NCI-H524 (cell line): ENCODE results near the gene CCDC88C.
A peak's percentile ranks its signal among the peaks of the same experiment; 100 is the strongest.
"Not testable (repeated sequence)": the region's sequence is repeated elsewhere in the genome, so short reads cannot be mapped to it uniquely, and the experiment has no call there.

ENCODE experiments used
- DNase-seq, 2 experiments: peaks; one replicate each; lab custom pipeline; 2025; lab: John Stamatoyannopoulos, UW

Gene CCDC88C

DNA sequence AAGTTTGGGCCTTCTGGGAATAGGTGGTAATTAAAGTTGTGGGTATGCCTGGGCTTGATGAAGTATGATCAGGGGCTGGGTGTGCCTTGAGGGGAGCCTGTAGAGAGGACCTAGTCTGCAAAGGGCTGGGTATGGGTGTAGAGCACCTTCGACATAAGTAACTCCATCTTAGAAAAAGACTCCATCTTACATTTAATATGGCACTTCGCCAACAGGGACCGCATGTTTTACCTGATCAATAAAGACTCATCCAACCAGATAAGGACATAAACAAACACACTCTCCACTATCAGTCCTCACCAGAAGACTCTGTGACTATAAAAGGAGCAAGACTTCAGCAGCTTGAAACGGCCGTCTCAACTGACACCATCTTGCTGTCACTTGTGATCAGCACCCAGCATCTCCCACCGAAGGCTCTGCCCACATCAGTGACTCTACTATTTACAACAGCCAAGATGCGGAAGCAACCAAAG, 149.6 kb downstream of the CCDC88C start:
- DNase-seq = no peak

DNA sequence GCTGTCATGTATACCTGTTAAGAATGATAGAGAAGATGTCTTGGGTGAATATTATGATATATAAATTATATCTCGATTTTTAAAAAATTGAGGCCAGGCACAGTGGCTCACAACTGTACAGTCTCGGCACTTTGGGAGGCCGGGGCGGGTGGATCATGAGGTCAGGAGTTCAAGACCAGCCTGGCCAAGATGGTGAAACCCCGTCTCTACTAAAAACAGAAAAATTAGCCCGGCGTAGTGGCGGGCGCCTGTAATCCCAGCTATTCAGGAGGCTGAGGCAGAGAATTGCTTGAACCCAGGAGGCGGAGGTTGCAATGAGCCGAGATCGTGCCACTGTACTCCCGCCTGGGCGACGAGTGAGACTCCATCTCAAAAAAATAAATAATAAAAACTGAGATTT, 151.3 kb downstream of the CCDC88C start:
- DNase-seq = not testable (repeated sequence)

DNA sequence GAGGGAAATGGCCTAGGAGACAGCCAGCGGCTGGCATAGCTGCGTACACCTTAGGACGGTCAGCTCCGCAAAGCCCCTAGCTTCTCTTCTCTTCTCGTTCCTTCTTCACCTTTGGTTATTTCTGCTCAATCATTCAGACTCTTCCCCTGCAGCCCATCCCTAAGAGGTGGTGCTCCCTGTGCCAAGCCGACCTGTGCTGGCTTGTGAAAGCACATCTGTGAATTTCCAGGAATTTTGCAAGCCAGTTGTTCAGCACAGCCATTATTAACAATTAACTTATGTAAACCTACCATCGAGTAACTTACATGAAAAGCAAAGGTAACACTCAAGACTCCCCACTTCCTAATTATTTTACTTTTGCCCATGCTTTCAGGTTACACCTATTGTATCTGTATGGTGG, 152.2 kb downstream of the CCDC88C start:
- DNase-seq = no peak

DNA sequence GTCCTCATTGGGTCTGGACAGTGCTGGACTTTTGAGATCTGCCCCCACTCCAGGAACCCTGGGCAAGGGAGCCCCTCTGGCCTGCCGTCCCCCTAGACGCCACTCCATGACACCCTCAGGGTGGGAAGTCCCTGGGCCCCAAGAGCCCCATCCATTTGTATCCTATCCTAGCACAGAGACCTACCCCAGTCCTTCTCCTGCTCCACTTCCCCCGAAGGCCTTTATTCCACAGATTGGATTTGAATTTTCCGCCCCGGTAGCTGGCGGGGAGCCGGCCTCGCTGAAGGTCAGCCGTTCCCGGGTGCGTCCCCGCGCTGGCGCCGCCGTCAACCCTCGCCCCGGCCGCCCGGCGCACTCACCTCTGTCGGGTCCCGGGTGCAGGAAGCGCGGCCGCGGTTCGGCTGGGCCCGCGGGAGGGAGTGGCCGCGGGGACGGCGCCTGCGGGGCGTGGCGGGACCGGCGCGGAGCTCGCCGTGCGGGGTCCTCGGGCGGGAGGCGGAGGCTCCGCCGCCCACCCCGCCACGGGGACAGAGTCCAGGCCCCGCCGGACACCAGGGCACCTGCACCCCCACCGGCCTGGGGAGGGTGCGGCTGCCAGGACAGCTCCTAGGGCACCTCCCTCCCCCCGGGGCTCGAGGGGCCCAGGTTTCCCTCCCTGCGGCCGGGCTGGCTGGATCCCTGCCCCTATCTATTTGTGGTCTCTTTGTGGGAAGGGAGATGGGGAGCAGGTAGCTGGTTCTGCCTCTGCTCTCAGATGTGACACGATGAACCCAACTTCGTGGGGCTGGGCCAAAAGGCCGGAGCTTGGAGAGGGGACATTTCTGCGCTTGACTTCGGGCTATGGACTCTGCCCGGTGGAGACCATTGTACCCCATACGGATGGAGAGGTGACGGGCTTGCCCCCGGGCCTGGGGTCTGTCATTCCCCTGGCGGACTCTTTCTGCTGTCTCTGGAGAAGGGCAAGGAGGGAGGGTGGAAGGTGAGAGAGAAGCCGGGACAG, 153.2 kb downstream of the CCDC88C start:
- DNase-seq = no peak

DNA sequence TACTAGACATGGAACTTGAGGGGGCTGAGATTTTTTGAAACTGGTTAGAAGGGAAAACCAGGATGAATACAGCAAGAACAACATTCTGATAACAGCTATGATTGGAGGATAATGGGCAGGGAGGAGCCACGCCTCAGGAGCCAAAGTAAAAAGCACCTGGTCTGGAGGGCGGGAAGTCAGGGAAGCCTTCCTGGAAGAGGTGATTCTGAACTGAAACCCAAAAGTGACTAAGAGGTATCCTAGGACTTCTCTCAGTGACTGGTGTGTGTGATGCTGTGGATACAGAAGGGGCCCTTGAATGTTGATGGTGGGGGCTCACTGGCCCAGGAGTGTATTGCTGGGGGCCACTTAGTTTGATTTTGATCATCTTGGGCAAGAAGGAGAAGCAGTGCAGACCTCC, 154.3 kb downstream of the CCDC88C start:
- no peak for DNase-seq

DNA sequence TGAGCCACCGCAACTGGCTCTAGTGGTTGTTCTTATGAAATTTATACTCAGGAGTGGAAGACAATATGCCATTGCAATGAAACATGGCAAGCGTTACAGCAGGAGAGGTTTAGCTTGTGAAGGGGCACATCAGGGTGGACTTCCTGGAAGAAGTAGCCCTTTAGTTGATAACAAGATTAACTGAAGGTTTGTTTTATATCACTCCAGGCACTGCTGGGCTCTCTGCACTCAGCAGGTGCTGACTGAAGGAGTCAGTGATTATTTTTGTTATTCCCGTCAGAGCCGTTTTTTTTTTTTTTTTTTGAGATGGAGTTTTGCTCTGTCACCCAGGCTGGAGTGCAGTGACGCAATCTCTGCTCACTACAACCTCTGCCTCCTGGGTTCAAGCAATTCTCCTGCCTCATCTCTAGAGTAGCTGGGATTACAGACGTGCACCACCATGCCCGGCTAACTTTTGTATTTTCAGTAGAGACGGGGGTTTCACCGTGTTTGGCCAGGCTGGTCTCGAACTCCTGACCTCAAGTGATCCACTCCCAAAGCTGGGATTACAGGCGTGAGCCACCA, 155.6 kb downstream of the CCDC88C start:
- no peak for DNase-seq

DNA sequence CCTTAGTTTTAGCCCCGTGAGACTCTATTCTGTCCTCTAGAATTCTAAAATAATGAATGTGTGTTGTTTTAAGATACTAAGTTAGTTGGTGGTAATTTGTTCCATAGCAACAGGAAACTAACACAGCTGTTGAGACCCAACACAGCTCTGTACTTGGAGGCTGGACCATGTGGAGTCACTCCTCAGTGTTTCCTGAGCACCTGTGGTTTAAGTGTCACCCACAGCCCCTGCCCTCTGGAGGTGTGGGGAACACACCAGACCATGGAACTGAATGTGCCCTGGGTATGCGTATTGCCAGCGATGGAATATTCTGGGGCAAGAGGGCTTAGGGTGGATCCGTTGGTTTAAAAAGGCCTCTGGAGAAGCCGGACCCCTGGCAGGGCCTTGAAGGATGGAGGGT, 156.5 kb downstream of the CCDC88C start:
- no peak for DNase-seq

DNA sequence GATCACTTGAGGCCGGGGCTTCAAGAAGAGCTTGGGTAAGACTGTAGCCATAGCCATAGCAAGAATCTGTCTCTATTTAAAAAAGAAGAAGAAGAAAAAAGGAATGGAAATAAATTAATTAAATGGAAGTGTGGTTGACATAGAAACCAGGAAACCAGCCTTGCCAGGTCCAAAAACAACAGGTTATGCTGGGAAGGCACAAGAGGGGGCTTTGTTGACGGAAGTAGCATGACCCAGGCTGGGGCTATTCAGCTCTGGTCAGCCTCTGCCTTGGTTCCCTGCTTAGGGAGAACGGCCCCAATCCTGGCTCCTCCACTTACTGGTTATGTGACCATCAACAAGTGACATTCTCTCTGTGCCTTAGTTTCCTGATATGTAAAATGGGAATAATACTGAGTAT, 158.7 kb downstream of the CCDC88C start:
- DNase-seq = no peak

DNA sequence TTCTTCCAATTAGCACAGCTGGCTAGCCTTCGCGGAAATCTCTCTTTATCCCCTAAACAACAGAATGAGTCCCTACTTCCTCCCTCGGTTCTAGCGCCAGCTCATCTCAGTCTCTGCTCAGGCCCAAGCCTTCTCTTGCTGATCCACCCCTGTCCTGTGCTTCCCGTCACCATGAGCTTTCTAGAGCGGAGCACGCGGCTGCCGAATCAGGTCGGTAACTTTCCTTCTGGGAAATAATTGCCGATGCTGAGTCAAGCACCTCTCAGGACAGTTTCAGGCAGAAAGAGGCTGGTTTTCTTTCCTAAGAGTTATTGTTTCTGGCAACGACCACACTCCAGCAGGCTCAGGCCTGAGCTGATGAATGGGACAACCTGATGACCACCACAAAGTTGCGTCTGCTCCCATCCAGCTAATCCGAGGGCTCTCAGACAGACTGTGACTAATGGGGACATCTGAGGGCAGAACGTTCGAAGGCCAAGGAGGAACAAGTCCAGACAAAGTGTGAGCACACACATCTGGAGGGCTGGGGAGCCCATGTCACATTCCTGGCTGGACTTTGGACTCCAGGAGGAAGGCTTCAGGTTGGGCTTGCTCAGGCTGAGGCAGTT, 159.5 kb downstream of the CCDC88C start:
- DNase-seq = no peak

DNA sequence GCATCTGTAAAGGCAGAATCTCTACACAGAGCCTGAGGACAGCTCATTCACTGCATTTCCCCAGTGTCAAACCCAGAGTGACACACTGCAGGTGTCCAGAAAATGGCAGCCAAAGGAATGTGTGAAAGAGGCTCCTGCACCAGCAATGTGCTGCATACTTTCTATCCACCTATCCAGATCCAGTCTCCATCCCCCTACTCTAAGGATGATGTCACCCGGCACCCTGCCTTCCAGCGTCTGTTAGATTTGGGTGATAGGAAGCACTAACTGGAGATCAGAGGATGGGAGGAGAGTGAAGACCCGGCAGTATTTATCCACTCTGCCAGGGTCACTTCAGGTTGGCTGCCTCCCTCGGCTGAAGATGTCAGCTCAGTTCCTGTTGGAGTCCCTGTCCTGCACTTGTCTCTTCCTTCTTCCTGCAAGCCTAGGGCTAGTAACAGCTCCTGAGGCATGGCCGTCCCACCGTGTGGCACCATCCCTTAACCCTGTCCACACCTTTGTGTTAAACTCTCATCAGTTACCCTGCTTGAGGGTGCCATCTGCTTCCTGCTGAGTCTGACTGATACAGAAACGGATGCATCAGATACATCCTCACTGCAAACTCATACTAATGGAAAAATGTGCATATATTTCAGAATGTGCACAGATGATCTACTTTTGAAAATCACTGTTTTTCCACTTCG, 160.2 kb downstream of the CCDC88C start:
- peak; percentile 59 to 83 for DNase-seq

DNA sequence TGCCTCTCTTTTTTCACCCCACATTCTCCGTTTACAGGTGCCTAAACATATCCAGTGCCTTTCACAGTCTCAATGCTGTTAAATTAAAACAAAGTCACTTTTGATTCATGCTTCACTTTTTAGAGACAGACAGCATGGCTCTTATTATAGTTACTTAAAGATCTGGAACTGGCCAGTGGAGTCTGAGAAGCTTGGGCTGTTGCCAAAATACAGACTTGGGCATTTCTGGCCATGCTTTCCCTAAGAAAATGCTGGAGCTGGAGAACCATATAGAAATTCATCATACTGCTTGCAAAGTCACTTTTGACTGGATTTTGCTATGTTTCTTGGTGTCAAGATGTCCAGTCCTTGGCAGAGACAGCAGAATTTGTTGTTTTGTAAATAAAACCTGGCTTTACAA, 161.0 kb downstream of the CCDC88C start:
- no peak for DNase-seq

DNA sequence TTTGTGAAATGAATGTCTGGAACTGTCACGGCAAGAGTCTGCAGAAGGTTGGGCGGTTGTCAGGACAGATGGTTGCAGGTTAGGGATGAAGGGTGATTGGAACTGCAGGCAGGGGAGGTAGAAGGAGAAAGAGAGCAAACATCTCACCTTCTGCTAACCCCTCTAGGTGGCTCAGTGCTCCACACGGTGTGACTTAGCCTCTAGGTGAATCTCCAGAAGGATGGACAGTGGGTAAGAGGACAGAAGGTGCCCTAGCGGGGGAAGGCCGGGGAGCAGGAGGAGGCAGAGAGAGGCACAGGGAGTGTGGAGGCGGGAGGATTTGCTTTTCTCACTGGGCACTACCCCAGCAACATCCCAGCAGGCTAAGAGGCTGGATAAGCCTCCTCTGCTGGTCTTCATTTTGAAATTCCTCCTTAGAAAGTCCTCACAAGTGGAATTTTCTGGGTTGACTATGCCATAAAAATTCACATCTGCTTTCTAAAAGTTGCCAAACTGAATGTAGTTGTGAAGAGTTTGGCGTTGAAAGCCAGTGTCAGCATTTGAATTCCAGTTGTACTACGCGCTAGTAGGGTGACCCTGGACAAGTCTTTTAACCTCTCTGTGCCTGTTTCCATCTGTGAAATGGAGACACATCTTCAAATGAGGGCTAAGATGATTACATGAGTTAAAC, 162.5 kb downstream of the CCDC88C start:
- DNase-seq = peak; percentile 52 to 82

DNA sequence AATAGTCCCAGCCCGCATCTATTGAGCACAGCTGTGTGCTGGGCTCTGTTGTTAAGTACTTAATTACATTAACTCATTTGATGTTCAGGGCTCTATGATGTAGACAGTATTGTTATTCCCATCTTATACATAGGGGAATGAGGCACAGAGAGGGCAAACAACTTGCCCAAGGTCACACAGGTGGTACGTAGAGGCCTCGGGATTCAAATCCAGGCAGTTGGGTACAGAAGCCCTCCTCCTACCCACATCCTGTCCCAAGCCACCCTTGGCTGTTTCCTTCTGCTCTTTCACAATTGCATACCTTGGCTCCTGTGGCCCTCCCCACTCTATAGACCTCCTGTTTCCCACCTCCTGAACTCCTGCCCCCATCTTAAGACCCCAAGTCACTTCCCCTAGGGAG, 163.2 kb downstream of the CCDC88C start:
- DNase-seq = peak in 1 of 2 experiments; percentile 58

DNA sequence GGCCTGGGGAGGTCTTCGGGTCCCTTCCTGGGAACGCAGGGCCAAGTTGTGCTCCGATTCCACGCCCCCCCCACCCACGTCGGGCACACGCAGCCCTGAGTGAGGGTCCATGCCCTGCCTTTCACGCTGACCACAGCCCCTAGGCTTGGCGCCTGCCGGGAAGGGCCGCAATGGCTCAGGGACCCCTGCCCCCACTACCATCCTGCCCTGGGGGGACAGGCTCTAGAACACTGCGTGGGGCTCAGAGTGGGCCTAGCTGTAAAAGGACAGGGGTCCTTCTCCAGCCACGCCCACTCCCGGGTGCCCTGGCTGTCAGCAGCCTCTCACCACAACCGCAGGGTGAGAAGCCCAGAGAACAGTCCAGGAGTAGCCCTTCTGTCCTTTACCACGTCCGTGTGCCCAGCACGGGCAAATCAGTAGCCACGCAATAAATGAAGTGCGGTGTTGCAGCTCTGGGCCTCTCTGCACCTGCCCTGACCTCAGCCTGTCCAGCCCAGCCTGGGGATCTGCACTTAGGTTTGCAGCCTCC, 163.8 kb downstream of the CCDC88C start:
- no peak for DNase-seq

DNA sequence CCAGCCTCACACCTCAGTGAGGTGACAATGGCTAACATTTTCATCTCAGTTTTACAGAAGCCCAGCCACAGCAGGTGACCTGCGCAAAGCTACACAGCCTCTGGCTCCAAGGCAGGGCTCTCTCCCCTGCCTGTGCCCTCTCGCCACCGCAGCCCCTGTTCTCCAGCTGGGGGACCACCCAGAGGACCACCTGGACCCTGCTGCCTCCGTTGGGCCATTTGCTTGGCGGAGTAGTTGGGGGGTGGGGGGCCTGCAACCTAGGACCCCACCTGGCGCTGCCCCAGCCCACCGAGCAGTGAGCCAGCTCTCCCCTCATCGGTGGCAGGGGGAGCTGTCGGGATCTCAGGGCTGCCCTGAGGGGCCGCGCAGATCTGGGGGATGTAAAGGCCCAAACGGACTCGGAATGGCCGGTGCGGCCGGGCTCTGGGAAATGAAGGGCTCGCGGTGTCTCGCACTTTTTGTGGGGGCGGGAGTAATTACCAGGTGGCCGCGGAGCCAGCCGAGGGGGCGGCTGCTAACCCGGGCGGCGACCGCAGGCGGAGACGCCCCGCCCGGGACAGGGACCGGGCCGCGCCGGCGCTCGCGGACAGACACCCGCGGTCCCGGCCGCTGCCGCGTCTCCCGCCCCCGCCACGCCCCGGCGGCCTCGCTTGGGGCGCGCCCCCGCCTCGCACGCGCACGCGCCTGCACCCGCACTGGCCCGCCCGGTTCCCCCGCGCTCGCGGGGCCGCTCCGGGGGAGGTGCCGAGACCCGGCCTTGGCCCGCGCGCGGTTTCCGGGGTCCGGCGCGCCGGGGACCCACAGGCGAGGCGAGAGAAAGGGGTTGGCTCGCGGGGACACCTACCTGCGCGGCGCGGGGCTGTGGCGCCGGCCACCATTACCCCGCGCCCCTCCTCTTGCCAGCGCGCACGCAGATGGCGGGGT, 164.5 kb downstream of the CCDC88C start:
- DNase-seq = peak in 1 of 2 experiments; percentile 61

DNA sequence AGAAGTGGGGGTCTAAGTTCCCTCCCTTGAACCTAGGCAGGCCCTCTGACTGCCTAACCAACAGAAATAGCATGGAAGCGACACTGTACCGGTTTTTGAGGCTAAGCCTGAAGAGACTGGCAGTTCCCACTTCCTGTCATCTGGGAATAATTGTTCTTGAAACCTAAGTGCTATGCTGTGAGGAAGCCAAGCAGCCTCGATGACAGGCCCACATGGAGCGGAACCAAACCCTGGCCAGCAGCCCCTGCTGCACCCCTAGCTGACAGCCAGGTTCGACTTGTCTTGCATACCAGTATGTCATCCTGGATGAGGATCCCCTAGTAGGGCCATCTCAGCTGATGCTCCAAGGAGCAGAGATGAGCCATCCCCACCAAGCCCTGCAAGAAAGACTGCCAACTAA, 166.7 kb downstream of the CCDC88C start:
- DNase-seq = peak in 1 of 2 experiments; percentile 57

DNA sequence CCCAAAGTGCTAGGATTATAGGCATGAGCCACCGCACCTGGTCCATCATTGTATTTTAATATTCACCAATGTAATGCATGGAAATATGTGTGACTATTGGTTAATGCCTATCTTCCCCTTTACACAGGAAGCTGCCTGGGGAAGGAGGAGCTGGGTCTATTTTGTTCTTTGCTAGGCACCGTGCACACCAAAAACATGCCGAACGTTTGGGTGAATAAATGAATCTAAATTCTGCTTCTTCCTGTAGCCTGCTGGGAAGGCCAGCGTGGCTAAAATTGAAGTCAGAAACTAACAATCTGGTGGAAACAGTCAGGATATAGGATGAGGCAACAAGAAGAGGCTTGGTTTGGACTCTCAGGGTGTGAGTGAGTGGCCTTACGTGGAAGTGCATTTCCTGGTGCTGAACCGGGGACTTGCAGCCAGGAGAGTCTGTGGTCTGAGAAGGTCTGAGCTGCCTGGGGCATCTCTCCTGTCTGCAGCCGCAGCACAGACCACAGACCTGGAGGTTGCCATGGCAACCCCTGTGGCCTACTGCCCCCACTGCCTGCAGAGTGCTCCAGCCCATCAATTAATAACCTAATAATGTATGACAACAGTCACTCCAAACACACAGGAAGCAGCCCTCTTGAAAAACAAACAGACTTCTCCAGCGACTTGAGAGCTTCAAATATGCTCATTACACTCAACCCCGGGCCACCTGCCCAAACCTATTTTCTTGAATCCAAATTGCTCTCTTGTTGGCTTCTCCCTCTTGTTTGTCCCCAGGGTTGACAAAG, 167.6 kb downstream of the CCDC88C start:
- DNase-seq = peak; percentile 97 to 99

DNA sequence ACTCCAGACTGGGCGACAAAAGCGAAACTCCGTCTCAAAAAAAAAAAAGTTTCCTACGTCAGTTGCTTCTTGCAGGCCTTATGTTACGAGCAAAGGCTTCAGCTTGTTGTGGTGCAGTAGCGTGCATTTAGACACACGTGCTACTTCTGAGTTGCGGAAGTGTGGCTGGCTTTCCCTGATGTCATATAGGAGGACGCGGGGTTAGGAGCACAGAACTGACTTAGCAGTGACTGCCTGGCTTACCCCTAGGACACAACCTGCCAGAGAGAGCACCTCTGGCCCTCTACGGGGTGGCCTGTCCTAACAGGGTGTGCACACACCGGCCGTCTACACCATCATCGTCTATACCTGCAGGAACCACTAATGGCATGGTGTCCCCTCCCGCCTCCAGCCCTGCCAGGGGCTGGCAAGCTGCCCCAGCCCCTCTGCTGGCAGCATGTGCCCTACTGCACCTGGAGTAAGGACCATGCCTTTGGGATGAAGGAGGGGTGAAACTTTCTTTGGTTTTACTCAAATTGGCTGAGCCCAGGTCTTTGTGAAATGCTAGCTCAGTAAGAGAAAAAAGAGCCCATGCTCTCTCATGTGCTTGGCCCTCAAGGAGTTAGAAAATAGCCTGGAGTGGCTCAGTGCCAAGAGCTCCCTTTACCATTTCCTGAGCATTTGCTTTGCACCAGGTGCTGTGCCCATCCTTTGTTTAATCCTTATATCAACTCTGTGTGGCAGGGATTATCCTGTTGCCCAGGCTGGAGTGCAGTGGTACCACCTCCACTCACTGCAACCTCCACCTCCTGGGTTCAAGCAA, 171.4 kb downstream of the CCDC88C start:
- DNase-seq = peak; percentile 69 to 81

DNA sequence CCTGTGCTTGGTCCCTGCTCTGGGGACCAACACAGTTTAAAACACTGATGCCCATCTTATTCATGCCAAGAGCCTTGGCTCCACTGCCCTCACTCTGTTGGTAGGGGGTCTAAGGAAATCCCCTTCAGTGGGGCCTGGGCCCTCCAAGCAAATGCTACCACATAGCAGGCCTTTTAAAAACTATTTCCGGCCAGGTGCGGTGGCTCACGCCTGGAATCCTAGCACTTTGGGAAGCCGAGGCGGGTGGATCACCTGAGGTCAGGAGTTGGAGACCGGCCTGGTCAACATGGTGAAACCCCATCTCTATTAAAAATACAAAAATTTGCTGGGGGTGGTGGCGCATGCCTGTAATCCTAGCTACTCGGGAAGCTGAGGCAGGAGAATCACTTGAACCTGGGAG, 172.0 kb downstream of the CCDC88C start:
- not testable (repeated sequence) for DNase-seq
